Suppressor macrophage (primary cell): ENCODE data around the gene SCN8A.
"Not testable (repeated sequence)": the region's sequence is repeated elsewhere in the genome, so short reads cannot be mapped to it uniquely, and the experiment has no call there.

Experiments used
- DNase-seq, 4 experiments: peaks; one replicate each; pipeline ENCODE4 v3.0.0-alpha.2; 2020 to 2022

SCN8A gene

GRCh38 chr12:51818086-51818485 lies 227.1 kb downstream of the SCN8A start:
- no peak for DNase-seq

- no peak for DNase-seq
These were observed 227.7 kb downstream of the SCN8A start for GRCh38 chr12:51818566-51819300.

- no peak for DNase-seq
These were observed 228.9 kb downstream of the SCN8A start for GRCh38 chr12:51819736-51820525.

- DNase-seq: peak; percentile 57 to 83 (median 75)
These were observed 229.8 kb downstream of the SCN8A start for GRCh38 chr12:51820526-51821439.

GRCh38 chr12:51821440-51822260 lies 230.6 kb downstream of the SCN8A start:
- peak in 2 of 4 experiments; percentile 35 to 37 for DNase-seq

- DNase-seq: no peak
These were observed 231.2 kb downstream of the SCN8A start for GRCh38 chr12:51822261-51822616.

GRCh38 chr12:51822956-51823355 lies 231.9 kb downstream of the SCN8A start:
- DNase-seq: no peak

GRCh38 chr12:51823875-51824565 lies 233.0 kb downstream of the SCN8A start:
- DNase-seq: peak; percentile 62 to 80 (median 70)

GRCh38 chr12:51825216-51825615 lies 234.2 kb downstream of the SCN8A start:
- DNase-seq: no peak

GRCh38 chr12:51826881-51827280 lies 235.8 kb downstream of the SCN8A start:
- DNase-seq: no peak

GRCh38 chr12:51827925-51828818 lies 237.1 kb downstream of the SCN8A start:
- DNase-seq: peak; percentile 51 to 60 (median 57)

- no peak for DNase-seq
These were observed 238.0 kb downstream of the SCN8A start for GRCh38 chr12:51829011-51829481.

- DNase-seq: no peak
These were observed 238.6 kb downstream of the SCN8A start for GRCh38 chr12:51829641-51830040.

- not testable (repeated sequence) for DNase-seq
These were observed 240.8 kb downstream of the SCN8A start for GRCh38 chr12:51831817-51832216.

- DNase-seq: peak in 3 of 4 experiments; percentile 49 to 67 (median 55)
These were observed 241.5 kb downstream of the SCN8A start for GRCh38 chr12:51832354-51833107.

- DNase-seq: no peak
These were observed 242.6 kb downstream of the SCN8A start for GRCh38 chr12:51833448-51834227.

- no peak for DNase-seq
These were observed 243.4 kb downstream of the SCN8A start for GRCh38 chr12:51834411-51834810.

- no peak for DNase-seq
These were observed 245.2 kb downstream of the SCN8A start for GRCh38 chr12:51836041-51836826.
